GM18867 (cell line): ENCODE results near the gene GALR1.
"Not testable (repeated sequence)": the region's sequence is repeated elsewhere in the genome, so short reads cannot be mapped to it uniquely, and the experiment has no call there.

ENCODE experiments used
- ATAC-seq: cut with Tn5 transposase; IDR thresholded peaks from one replicate; pipeline ENCODE4 v1.9.1; 2021; ENCODE audit warnings: mild to moderate bottlenecking, moderate library complexity; ENCODE audit not compliant: unreplicated experiment

GALR1 gene

GRCh38 chr18:77249569-77250500, at the start of gene GALR1:
Gene GALR1 (plus strand): TSS chr18:77249848. CDS start chr18:77250549, 701 bp downstream.
- no peak for ATAC-seq

- ATAC-seq = no peak
Measured at GRCh38 chr18:77201506-77201905, 48.1 kb upstream of the GALR1 start.

GRCh38 chr18:77202329-77202728, 47.3 kb upstream of the GALR1 start:
- no peak for ATAC-seq

GRCh38 chr18:77203071-77203470, 46.6 kb upstream of the GALR1 start:
- ATAC-seq = no peak

- no peak for ATAC-seq
Measured at GRCh38 chr18:77203851-77204250, 45.8 kb upstream of the GALR1 start.

- no peak for ATAC-seq
Measured at GRCh38 chr18:77205769-77206168, 43.9 kb upstream of the GALR1 start.

- ATAC-seq = no peak
Measured at GRCh38 chr18:77206676-77207374, 42.8 kb upstream of the GALR1 start.

- ATAC-seq = no peak
Measured at GRCh38 chr18:77207540-77207939, 42.1 kb upstream of the GALR1 start.

- peak; percentile 84 for ATAC-seq
Measured at GRCh38 chr18:77208964-77209363, 40.7 kb upstream of the GALR1 start.

- no peak for ATAC-seq
Measured at GRCh38 chr18:77209587-77209986, 40.1 kb upstream of the GALR1 start.

- ATAC-seq = no peak
Measured at GRCh38 chr18:77210249-77210648, 39.4 kb upstream of the GALR1 start.

GRCh38 chr18:77218642-77219041, 31.0 kb upstream of the GALR1 start:
- ATAC-seq = no peak

GRCh38 chr18:77220726-77221125, 28.9 kb upstream of the GALR1 start:
- ATAC-seq = no peak

- no peak for ATAC-seq
Measured at GRCh38 chr18:77222464-77222863, 27.2 kb upstream of the GALR1 start.

GRCh38 chr18:77223221-77223639, 26.4 kb upstream of the GALR1 start:
- no peak for ATAC-seq

- no peak for ATAC-seq
Measured at GRCh38 chr18:77223653-77224052, 26.0 kb upstream of the GALR1 start.

GRCh38 chr18:77230645-77231044, 19.0 kb upstream of the GALR1 start:
- no peak for ATAC-seq

- no peak for ATAC-seq
Measured at GRCh38 chr18:77234504-77235365, 14.9 kb upstream of the GALR1 start.

- ATAC-seq = not testable (repeated sequence)
Measured at GRCh38 chr18:77239285-77239684, 10.4 kb upstream of the GALR1 start.

- ATAC-seq = no peak
Measured at GRCh38 chr18:77248873-77249568, 627 bp upstream of the GALR1 start.
